HG03442 (cell line): ENCODE measurements around the gene MFSD1.

Experiments used
- ATAC-seq: cut with Tn5 transposase; IDR thresholded peaks from one replicate; pipeline ENCODE4 v1.9.1; 2021; ENCODE audit warnings: mild to moderate bottlenecking, moderate library complexity; ENCODE audit not compliant: unreplicated experiment

Gene MFSD1

DNA sequence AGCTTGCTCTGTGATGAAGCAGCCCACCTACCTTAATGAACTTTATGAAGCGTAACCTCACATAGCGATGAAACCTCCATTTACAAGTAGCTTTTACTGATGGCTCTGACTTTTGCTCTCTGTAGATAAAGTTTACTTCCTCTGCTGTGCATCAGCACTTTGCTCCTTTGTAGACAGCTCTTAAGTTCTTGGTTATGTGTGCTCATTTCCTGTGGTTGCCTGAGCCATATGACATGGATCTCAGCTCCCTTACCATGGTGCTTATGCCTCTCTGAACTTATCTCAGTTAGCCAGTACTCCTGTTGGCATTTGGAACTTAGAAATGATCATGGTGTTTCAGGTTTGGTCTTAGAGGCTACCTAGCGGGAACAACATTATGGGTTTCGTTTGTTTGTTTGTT, 7.8 kb downstream of the MFSD1 start:
- ATAC-seq: no peak

DNA sequence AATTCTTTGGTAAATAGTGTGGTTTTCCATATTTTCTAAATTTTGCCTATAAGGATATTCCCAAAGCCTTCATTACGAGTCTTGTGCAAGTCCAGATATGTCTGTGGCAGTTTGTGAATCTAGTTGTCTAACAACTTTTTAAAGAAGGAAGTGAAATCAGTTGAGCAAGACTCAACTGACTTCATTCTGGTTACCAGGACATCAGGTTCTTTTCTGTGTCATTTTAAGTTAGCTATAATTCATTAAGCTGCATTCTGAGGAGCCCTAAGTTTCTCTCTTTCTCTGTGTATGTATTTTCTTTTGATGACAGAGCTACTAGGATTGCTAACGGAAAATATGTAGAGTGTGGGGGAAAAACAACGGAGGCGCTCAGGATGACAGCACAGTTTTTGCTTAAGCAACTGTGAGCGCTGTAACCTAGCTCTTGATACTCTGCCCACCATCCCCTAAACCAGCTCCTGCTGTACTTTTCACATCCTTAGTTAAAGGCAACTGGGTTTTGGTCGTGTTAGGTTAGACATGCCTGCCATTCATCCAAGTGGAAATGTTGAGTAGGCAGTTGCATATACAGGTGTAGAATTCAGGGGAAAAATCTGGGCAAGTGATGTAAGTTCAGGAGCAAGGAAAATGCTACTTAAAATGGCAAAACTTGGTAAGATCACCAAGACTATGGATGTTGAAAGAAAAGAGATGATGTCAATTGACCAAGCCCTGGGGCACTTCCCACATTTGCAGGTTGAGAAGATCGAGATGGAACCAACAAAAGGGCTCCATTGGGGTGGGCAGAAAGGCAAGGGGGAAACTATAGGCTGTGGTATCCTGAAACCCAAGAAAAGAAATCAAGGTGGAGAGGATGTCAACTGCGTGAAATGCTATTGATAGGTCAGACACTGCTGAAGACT, 9.2 kb downstream of the MFSD1 start:
- ATAC-seq: no peak

DNA sequence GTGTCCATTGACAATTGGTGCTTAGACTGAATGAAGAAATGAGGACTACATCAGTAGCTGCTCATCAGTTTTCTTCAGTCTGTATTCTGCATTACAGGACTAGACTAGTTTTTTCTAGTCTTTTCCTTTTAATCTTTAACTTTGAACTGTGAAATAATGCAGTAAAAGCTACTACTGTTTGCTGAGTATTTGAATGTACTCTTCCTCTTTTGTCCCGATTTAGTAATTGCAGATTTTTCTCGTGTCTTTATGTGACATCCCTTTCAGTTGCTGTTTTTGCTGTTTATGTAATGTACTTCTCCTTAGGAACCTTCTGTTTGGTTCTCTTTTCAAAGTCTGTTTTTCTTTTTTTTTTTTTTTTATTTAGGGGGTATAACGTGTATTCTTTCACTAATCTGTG, 17.4 kb downstream of the MFSD1 start:
- ATAC-seq: no peak

DNA sequence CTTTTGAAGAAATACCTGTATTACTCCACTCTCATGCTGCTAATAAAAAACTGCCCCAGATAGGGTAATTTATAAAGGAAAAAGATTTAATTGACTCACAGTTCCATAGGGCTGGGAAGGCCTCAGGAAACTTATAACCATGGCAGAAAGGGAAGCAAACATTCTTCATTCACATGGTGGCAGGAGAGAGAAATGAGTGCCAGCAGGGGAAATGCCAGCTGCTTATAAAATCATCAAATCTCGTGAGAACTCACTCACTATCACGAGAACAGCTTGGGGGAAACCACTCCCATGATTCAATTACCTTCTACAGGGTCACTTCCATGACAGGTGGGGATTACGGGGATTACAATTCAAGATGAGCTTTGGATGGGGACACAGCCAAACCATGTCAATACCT, 18.7 kb downstream of the MFSD1 start:
- ATAC-seq: no peak

DNA sequence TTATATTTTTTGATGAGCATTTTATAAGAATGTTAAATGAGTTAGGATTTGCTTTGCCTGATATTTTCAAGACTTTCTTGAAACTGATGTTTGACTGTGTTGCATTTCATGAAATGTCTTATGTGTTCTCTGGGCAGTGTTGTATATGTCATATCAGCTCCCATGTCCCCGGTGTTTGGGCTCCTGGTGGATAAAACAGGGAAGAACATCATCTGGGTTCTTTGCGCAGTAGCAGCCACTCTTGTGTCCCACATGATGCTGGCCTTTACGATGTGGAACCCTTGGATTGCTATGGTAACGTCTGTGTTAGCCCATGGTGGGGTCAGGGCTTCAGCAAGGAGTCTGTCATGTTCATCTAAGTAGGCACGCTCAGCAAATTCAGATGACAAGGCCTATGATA, 20.0 kb downstream of the MFSD1 start:
- ATAC-seq: no peak

DNA sequence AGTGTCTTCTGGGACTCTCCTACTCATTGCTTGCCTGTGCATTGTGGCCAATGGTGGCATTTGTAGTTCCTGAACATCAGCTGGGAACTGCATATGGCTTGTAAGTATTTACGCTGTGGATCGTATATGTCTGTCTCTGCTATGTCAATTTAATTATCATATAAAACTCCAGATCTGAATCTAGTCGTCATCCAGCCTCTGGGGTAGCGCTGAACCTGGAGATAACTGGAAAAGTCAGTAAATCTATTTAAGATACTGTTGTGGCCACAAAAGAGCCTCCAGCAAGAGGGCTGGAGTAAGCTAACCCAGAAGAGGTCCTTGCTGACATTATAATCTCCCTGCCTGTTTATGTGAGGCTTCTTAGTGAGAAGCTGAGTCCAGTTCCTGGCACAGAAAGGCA, 21.6 kb downstream of the MFSD1 start:
- ATAC-seq: no peak

DNA sequence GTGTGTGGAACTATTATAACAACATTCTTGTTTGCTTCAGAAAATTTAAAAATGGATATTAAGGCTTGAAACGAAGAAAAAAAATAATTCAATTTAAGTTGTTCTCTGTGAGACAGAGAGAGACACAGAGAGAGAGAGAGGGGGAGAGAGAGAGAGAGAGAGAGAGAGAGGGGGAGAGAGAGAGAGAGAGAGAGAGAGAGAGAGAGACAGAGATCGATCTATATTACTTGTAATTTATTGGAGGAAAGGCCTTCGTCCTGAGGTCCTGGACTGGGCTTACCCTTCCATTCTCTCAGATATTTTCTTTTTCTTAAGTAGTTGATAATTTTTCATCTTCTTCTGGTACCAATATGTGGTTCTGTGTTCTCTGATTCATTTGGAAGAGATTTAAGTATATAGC, 25.9 kb downstream of the MFSD1 start:
- ATAC-seq: no peak

DNA sequence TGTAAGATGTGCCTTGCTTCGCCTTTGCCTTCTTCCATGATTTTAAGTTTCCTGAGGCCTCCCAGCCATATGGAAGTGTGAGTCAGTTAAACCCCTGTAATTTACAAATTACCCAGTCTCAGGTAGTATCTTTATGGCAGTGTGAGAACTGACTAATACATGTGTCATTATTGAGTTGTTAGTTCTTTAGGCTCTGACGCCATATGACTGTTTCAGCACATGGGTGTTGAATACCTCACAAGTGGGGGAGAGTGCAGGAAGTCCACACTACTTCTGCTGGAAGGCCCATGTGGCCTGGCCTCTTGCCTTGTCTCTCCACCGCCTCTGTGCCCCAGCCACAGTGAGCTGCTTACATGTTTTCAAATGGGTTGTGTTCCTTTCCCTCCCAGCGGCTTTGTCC, 28.5 kb downstream of the MFSD1 start:
- no peak for ATAC-seq

DNA sequence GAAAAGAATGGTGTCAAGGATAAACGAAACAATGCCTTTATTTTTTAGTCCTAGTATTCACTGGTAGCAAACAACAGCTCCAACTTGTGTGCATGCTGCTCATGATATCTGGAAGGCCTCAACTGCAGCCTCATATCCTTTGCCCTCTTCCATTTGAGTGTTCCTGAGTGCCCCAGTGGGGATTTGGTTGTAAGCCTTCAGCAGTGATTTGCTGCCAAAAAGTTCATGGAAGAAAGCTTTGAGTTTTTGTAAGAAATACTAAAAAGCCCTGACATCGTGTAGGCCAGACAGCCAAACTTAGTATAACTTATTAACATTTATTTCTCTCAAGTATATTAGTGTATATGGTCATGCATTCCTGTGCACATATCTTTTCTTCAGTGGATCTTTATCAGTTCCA, 30.0 kb downstream of the MFSD1 start:
- ATAC-seq: no peak

DNA sequence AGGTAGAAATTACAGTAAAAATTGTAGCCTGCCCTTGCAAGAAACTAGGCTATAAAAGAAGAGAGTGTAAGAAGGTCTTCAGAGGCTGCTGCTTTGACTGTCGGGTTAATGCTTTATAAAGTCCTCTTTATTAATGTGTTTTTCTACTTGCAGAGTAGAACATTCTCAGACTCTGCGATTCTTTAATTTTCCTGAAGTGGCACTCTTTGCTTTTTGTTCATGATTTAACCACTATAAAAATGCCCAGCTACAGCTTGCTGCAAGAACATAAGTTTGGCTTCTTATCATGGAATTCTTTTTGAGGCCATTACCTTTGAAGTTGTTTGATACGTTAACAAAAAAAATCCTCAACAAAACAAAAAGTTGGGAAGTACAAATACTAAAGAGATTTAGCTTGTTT, 33.8 kb downstream of the MFSD1 start:
- ATAC-seq: no peak

DNA sequence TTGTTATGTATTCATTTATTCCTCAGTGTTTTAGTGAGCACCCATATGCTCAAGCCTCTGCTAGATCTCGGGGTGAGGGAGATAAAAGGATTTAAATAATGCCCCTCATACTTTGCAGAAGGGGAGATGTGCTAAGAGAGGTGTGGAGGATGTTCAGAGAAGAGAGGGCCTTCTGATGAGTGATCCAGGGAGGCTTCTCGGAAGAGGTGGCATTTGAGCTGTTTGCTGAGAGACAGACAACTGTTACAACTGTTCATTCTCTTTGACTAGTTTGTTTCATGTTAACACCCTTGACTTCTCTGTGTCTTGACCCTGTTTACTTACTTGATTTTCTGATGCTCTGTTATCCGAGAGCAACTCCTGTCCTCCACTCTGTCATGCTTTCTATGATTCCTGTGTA, 34.5 kb downstream of the MFSD1 start:
- ATAC-seq: no peak

DNA sequence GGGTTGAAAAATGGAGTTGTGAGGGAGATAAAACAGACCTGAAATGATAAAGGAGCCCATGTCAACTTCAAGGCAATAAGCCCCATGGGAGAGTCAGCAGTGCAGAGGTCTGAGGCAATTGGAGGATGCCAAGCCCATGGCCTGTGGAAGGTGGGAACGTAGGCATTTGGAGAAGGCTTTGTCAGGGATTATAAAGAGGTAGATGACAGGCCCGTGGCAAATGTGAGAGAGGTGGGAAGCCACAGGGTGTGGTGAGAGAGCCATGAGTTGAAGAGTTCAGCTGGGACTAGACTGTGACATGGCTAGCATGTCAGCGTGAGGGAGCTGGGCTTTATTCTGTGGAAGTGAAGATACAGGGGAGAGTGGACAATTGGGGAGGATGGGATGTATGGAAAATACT, 35.4 kb downstream of the MFSD1 start:
- ATAC-seq: no peak

DNA sequence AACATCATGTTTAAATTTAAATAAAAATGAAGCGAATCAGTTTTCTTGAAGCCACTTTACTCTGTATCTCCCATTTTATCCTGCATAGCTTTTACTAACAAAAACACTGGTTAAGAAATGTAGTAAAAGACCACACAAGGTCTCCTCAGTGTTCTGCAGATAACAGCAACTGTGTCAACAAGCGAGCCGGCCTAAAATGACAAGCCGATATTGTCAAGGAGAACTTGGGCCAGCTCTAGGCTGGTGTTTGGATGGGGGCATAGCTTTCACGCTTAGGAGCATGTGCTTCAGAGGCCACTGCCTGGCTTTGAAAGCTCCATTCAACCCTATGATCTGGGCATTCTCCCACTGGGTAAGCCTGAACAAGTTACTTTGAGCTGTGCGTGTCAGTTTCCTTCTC, 38.1 kb downstream of the MFSD1 start:
- no peak for ATAC-seq

DNA sequence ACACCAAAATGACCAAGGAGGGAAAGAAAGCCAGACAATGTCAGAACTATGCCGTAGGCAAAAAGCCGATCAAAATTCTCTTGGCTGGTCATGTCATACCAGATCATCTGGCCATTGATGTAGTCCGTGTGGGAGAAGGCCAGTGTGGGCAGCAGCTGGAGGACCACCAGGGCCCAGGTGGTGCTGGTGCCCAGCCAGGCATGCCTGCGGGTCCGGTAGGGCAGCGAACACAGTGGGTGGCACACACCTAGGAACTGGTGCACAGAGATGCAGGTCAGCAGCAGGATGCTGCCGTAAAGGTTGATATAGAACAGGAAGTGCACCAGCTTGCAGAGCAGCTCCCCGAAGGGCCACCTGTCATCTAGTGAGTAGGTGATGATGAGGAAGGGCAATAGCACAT, 39.5 kb downstream of the MFSD1 start:
- no peak for ATAC-seq

DNA sequence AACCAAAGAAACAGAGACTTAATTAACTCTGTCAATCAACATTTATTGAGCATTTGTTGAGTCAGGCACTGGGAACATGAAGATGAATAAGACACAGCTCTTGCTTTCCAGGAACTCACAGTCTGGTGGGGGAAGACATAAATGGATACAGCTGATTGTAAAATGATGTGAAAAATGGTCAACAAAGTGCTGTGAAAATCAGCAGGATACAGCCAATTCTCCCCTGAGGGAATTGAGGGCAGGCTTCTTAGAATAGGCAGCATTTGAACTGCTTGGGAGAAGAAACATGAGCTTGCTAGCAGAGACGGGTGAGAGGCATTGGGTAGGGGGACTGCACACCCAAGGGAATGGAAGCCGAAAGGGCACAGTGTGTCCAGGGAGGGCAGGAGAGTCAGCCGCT, 41.1 kb downstream of the MFSD1 start:
- ATAC-seq: no peak

DNA sequence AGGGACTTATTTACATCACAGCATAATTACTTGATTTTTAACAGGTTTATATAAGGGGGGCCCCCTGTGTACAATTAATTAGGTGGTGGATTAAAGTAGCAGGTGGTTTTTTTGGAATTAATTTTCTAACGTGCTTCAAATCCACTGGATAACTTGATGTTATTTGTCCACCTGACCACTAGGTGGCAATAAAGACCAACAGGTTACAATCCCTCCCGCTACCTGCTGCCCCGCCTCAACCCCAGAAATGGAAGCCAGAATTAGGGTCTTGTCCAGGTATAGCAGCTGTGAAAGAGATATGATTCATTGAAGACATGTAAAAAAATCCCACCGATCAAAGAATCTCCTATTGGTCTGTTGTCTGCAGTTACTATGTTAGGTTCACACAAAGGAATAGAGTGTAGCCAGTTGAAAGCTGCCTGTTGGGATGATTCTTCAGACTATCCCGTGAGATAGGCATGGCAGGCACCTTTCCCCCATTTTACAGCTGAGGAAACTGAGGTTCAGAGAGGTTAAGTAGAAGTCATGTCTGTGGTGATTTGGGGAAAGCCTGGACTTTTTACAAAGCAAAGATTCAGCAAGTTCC, 44.0 kb downstream of the MFSD1 start:
- peak; percentile 28 for ATAC-seq

DNA sequence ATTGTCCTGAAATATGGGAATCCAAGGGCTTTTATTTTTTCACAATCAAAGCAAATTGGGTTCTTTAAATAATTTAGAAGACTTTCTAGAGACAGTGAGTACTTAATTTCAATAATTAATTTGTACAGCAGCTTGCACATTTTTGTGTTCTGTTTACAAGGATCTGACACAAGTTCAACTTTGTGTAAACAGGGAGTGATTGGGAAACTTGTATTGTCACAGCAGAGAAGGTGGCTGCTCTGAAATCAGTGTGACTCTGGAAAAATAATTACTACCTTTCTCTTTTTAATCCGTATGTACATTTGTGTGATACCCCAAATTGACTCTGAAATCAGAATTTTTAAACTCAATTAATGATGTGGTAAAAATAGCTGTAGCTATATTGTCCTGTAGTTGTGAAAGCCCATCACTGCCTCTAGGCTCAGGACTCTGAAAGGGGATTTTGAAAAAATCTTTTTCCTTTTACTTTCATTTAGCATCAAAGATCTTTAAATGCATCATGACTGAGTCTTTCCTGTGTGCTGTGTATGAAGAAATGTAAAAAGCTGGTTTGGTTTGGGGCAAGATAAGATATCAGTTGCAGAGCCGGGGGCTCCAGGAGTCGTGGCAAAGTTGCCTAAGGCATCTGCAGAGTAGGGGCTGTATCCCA, 45.1 kb downstream of the MFSD1 start:
- peak; percentile 93 for ATAC-seq

DNA sequence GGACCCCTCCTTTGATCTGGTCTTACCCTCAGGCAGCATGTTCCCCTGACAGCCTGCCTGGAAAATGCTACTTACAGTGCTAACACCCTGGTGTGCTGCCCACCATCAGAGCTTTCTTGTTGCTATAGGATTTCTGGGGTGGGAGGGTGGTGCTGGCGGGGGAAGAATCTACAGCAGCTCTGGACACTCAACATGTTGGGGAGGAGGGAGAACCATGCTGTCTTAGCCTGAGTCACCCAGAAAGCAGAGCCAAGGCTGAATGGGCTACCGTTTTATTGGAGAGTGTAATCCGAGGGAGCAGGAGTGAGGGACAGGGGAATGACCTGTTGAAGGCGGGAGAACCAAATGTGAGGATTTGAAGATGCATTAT, 45.6 kb downstream of the MFSD1 start:
- ATAC-seq: peak; percentile 33

DNA sequence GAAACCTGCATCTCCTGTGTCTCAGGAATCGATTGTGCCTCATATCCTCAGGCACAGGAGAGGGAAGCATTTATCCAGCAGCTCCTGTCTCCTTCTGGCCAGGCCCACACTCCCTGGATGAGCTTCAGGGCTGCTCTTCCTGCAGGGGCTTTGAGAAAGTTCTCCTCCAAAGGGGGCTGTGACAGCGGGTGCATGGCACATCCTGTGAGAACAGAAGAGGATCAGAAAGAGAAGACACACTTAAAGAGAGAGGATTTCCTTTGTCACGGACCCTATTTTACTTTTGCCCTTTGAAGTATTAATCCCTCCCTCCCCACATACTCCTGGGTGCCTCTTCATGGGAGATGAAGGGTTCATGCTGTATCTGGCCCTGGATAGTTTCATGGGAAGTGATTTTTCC, 46.0 kb downstream of the MFSD1 start:
- ATAC-seq: no peak

DNA sequence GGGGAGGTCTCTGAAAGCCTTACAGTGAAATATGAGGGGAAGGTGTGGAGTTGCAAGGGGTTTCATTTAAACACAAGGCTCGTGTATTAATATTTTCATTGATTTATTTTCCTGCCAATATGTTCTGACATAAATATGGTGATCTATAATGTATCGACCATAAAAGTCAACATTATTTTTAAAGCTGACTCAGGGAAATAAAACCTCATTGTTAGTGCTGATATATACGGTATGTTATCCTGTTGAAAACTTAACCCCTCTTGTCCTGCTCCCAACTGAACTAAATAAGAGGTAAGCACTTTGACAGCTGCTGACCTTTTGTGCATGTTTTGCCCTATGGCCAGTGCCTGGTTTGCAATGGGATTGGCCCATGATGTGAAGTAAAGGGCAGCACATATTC, 47.9 kb downstream of the MFSD1 start:
- no peak for ATAC-seq

DNA sequence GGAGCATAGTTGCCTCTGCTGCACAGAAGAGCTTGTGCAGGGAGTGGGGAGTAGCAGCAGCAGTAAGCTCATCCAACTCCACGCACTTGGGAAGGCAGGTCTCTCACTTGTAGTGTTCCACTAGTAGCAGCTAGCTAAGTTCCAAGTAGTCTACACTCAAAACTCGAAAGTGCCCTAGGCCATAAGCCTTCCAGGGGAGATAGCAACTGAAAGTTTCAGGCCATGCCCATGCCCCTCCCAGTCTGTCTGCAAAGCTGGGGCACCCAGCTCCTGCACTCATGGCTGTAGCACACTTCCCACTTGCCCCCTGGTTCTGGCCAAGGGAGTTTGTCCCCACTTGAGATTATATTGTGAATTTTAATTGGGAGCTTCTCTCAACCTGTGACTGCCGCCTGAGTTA, 57.5 kb downstream of the MFSD1 start:
- ATAC-seq: no peak

DNA sequence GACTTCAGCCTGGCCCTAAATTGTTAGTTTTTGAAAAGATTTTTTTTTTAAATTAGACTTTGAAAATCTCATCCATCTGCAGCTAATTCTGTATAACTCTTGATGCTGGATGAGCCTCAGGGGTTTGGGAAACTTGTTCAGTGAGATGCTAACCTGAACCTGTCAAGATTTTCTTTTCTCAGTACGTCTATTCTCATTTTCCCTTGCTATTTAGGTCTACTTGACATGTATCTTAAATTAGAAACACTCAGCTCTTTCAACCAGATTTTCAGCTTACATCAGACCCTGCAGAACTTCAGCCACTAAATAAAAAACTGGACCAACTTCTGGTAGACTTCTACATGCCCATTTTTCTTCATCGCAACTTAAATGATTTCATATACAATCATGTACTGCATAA, 61.4 kb downstream of the MFSD1 start:
- ATAC-seq: peak; percentile 44
